Caco-2 (cell line): ENCODE measurements around the gene CLEC3B. TPM values are rescaled to one million over a fixed set of nuclear protein-coding genes. Genes with fewer than 3 reads are reported as not detected.
"Not testable (repeated sequence)": the region's sequence is repeated elsewhere in the genome, so short reads cannot be mapped to it uniquely, and the experiment has no call there.

Source experiments
- BruUV-seq: library from RNA; stranded (reverse); fragments of 400-500 nt; replicated peaks from 2 replicates; lab custom pipeline; 2021; lab: Mats Ljungman, UMichigan
- CTCF ChIA-PET: fragments of 300-600 bp; sonication (Branson Sonifier 250); formaldehyde crosslinking; loops from one replicate; lab custom pipeline; 2022; ENCODE audit warnings: antibody characterized with exemption; lab: Charles Lee
- POLR2A ChIA-PET: fragments of 300-600 bp; sonication (Branson Sonifier 250); formaldehyde crosslinking; loops from one replicate; lab custom pipeline; 2022; ENCODE audit warnings: antibody characterized with exemption; lab: Charles Lee
- DNase-seq, 2 experiments: peaks; one replicate each; pipeline versions ENCODE4 v3.0.0 to v3.0.0-alpha.2; 2020 to 2022
- H3K27me3 ChIP-seq: replicated peaks from 2 replicates; pipeline ENCODE4 v1.6.0; 2011; ENCODE audit warnings: low read length; ENCODE audit not compliant: control insufficient read depth, insufficient read depth
- H3K36me3 ChIP-seq: 2 replicates; pipeline ENCODE4 v1.5.1; 2011; ENCODE audit warnings: low read length; ENCODE audit not compliant: control insufficient read depth, insufficient read depth
- H3K4me1 ChIP-seq: fragments of 250-450 bp; sonication (Bioruptor Pico); 2 replicates; pipeline ENCODE4 v1.5.1; 2020; ENCODE audit warnings: mild to moderate bottlenecking
- H3K4me3 ChIP-seq: 2 replicates; pipeline ENCODE4 v1.5.1; 2011; ENCODE audit warnings: low read depth, mild to moderate bottlenecking, control low read depth, low read length
- H3K9me3 ChIP-seq: fragments of 250-450 bp; sonication (Bioruptor Pico); 2 replicates; pipeline ENCODE4 v1.5.1; 2020; ENCODE audit warnings: mild to moderate bottlenecking, moderate library complexity
- H3K27ac Mint-ChIP-seq: one replicate; pipeline ENCODE4 v1.8.0; 2022; ENCODE audit warnings: mixed read lengths; ENCODE audit not compliant: unreplicated experiment
- H3K27me3 Mint-ChIP-seq: one replicate; pipeline ENCODE4 v1.8.0; 2022; ENCODE audit warnings: mixed read lengths; ENCODE audit not compliant: insufficient read depth, unreplicated experiment
- H3K36me3 Mint-ChIP-seq: one replicate; pipeline ENCODE4 v1.8.0; 2022; ENCODE audit warnings: mild to moderate bottlenecking, mixed read lengths; ENCODE audit not compliant: insufficient read depth, unreplicated experiment
- H3K4me1 Mint-ChIP-seq: one replicate; pipeline ENCODE4 v1.8.0; 2022; ENCODE audit warnings: low read depth, mixed read lengths; ENCODE audit not compliant: unreplicated experiment
- H3K4me3 Mint-ChIP-seq: one replicate; pipeline ENCODE4 v1.8.0; 2022; ENCODE audit warnings: mild to moderate bottlenecking, moderate library complexity, mixed read lengths; ENCODE audit not compliant: unreplicated experiment
- H3K9me3 Mint-ChIP-seq: one replicate; pipeline ENCODE4 v1.8.0; 2022; ENCODE audit warnings: mixed read lengths; ENCODE audit not compliant: unreplicated experiment
- intact Hi-C: fragments of 100-400 bp; cut with micrococcal nuclease; formaldehyde crosslinking; loops from one replicate; pipeline ENCODE4 v1.10.0; 2022; ENCODE audit not compliant: unreplicated experiment
- total RNA-seq: library from RNA; stranded (reverse); gene quantifications from 2 replicates; pipeline ENCODE4 v1.2.3, GENCODE V29; 2022
- TF ChIP-seq, protein P1 (sequence below), 2 experiments: fragments of 200-600 bp in 1 of 2; IDR thresholded peaks; 1 replicate in 1 of 2; 2 replicates in 1 of 2; pipeline versions ENCODE4 v1.5.1 to v1.8.0; 2011 to 2022; ENCODE audit warnings: antibody characterized with exemption in 1 of 2, control low read depth in 1 of 2, inconsistent platforms in 1 of 2, low read depth in 1 of 2, low read length in 1 of 2, mild to moderate bottlenecking in 1 of 2, moderate library complexity in 1 of 2; ENCODE audit not compliant: insufficient read depth in 1 of 2, severe bottlenecking in 1 of 2, unreplicated experiment in 1 of 2

Gene CLEC3B
- total RNA-seq, 1 experiment from 2014 or later, result 1.1 TPM

DNA sequence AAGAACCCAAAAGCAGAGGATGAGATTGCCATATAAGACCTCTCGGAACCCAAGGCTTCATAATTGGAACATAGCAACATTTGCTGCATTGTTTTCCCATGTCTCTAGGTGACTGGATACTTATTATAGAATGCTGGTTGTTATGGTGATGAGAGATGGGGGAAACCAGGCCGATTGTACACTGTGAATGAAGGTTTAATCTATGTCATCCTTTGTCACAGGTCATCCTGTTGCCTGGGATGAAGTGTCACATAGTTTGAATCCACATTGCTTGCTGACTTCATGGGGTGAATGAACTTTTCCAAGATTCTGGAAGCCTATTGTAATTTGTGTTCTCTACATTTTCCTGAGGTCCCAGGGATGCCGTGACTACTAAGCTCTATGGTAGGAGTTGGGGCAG lies 41.8 kb downstream of the CLEC3B start:
- BruUV-seq, result no TSS peak
- H3K27me3 ChIP-seq, result no peaks in the 10 kb centered on the region
- H3K4me3 ChIP-seq, result no peak overlapping the region
- no peaks in the 10 kb centered on the region for H3K4me1 ChIP-seq
- no peaks in the 10 kb centered on the region for H3K9me3 Mint-ChIP-seq
- no peaks in the 10 kb centered on the region for H3K27me3 Mint-ChIP-seq
- H3K36me3 Mint-ChIP-seq, result no peaks in the 10 kb centered on the region
- no peaks in the 10 kb centered on the region for H3K36me3 ChIP-seq
- intact Hi-C loops, result no loop called here
- CTCF ChIA-PET, result no interaction called here
- POLR2A ChIA-PET, result no interaction called here
- H3K4me3 Mint-ChIP-seq, result no peak overlapping the region
- no peaks in the 10 kb centered on the region for H3K4me1 Mint-ChIP-seq
- DNase-seq, result no peak
- TF ChIP-seq, protein P1, sequence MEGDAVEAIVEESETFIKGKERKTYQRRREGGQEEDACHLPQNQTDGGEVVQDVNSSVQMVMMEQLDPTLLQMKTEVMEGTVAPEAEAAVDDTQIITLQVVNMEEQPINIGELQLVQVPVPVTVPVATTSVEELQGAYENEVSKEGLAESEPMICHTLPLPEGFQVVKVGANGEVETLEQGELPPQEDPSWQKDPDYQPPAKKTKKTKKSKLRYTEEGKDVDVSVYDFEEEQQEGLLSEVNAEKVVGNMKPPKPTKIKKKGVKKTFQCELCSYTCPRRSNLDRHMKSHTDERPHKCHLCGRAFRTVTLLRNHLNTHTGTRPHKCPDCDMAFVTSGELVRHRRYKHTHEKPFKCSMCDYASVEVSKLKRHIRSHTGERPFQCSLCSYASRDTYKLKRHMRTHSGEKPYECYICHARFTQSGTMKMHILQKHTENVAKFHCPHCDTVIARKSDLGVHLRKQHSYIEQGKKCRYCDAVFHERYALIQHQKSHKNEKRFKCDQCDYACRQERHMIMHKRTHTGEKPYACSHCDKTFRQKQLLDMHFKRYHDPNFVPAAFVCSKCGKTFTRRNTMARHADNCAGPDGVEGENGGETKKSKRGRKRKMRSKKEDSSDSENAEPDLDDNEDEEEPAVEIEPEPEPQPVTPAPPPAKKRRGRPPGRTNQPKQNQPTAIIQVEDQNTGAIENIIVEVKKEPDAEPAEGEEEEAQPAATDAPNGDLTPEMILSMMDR (IDR thresholded peaks at IDR 0.05; ENCODE audit: insufficient read depth in 1 of 2, low read depth in 1 of 2, low read length in 1 of 2, severe bottlenecking in 1 of 2, unreplicated experiment in 1 of 2), result no peak
- no peak overlapping the region for H3K27ac Mint-ChIP-seq
- no peaks in the 10 kb centered on the region for H3K9me3 ChIP-seq

DNA sequence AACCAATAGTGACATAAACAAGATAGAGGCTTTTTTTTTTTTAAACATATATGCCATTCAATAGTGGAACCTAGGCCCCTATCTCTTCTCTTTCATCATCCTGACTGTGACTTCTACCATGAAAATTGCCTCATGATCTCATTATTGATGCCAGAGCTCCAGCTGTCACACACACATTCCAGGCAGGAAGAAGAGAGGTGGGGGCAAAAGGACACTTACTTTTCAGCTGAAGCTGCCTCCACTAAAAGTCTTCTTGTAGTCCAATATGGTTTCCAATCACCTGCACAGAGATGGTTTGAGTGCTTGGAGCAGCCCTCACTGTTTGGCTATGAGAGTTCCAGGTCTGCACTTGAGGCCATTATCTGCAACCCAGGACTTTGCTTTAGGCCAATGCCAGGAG lies 45.0 kb downstream of the CLEC3B start:
- ChIA-PET CTCF (interaction anchor here (0.7 kb wide), 1 partner anchor 21 kb away, joined by 3 read pairs; no protein-coding TSS in a partner anchor), POLR2A (no interaction called here)
- Histone ChIP-seq H3K36me3 (no peaks in the 10 kb centered on the region), H3K9me3 (no peaks in the 10 kb centered on the region), H3K27me3 (no peaks in the 10 kb centered on the region), H3K4me1 (no peaks in the 10 kb centered on the region), H3K4me3 (no peak overlapping the region)
- H3K27ac Mint-ChIP-seq, result no peak overlapping the region
- no peak overlapping the region for H3K4me3 Mint-ChIP-seq
- DNase-seq, result no peak
- H3K4me1 Mint-ChIP-seq, result no peaks in the 10 kb centered on the region
- TF ChIP-seq, protein P1 (IDR thresholded peaks at IDR 0.05; ENCODE audit: insufficient read depth in 1 of 2, low read depth in 1 of 2, low read length in 1 of 2, severe bottlenecking in 1 of 2, unreplicated experiment in 1 of 2), result no peak
- no TSS peak for BruUV-seq
- intact Hi-C loops, result no loop called here
- peaks cover 3% of the 10 kb centered on the region for H3K27me3 Mint-ChIP-seq
- H3K36me3 Mint-ChIP-seq, result no peaks in the 10 kb centered on the region
- no peaks in the 10 kb centered on the region for H3K9me3 Mint-ChIP-seq

DNA sequence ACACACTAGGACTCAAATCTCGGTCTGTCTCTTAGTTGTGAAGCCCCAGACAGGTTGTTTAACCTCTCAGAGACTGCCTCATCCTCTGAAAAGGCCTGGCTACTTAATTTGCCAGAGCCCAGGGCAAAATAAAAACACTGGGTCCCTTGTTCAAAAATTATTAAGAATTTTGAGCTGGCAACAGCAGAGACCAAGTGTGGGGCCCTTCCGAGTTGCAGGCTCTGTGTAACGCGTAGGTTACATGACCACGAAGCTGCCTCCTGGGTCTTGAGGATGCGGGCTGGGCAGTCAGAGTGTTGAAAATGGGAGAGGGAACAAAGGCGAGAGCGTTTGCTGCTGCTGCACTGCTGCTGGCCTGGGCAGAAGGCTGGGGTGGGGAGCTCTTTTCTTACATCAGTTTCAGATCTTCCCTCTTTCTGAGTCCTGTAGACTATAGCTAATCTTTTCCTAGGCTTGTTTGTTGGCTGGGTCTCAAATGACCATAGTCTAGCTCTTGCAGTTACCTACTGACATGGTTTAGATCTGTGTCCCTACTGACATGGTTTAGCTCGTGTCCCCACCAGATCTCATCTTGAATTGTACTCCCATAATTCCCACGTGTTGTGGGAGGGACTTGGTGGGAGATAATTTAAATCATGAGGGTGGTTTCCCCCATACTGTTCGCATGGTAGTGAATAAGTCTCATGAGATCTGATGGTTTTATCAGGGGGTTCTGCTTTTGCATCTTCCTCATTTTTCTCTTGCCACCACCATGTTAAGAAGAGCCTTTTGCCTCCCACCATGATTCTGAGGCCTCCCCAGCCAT lies 49.9 kb downstream of the CLEC3B start:
- no TSS peak for BruUV-seq
- no peak for DNase-seq
- no peaks in the 10 kb centered on the region for H3K36me3 ChIP-seq
- Mint-ChIP-seq H3K4me3 (no peak overlapping the region), H3K27ac (no peak overlapping the region), H3K9me3 (no peaks in the 10 kb centered on the region), H3K36me3 (no peaks in the 10 kb centered on the region), H3K27me3 (peaks cover 3% of the 10 kb centered on the region), H3K4me1 (peaks cover 6% of the 10 kb centered on the region)
- ChIA-PET CTCF (no interaction called here), POLR2A (no interaction called here)
- TF ChIP-seq, protein P1 (IDR thresholded peaks at IDR 0.05; ENCODE audit: insufficient read depth in 1 of 2, low read depth in 1 of 2, low read length in 1 of 2, severe bottlenecking in 1 of 2, unreplicated experiment in 1 of 2), result no peak
- H3K4me1 ChIP-seq, result no peaks in the 10 kb centered on the region
- no peaks in the 10 kb centered on the region for H3K27me3 ChIP-seq
- intact Hi-C loops, result no loop called here
- no peak overlapping the region for H3K4me3 ChIP-seq
- no peaks in the 10 kb centered on the region for H3K9me3 ChIP-seq

DNA sequence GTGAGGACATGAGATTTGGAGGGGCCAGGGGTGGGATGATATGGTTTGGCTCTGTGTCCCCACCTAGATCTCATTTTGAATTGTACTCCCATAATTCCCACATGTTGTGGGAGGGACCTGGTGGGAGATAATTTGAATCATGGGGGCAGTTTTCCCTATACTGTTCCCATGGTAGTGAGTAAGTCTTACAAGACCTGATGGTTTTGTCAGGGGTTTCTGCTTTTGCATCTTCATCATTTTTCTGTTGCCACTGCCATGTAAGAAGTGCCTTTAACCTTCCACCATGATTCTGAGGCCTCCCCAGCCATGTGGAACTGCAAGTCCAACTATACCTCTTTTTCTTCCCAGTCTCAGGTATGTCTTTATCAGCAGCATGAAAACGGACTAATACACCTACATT lies 52.2 kb downstream of the CLEC3B start:
- DNase-seq, H3K9me3 ChIP-seq, POLR2A ChIA-PET, BruUV-seq, H3K27ac Mint-ChIP-seq, H3K9me3 Mint-ChIP-seq, H3K36me3 ChIP-seq, H3K27me3 Mint-ChIP-seq, H3K36me3 Mint-ChIP-seq, CTCF ChIA-PET, H3K4me1 Mint-ChIP-seq, intact Hi-C loops, H3K4me3 ChIP-seq, H3K4me1 ChIP-seq, H3K27me3 ChIP-seq, H3K4me3 Mint-ChIP-seq: not testable (repeated sequence)
